C1 segment of cervical spinal cord (tissue), 14 donors: Measurements from ENCODE around the gene CFAP46.
"Not testable (repeated sequence)": the region's sequence is repeated elsewhere in the genome, so short reads cannot be mapped to it uniquely, and the experiment has no call there.

ENCODE experiments used
- DNase-seq, 14 donors: peaks; one replicate each; lab custom pipeline; 2025; lab: John Stamatoyannopoulos, UW

Gene CFAP46

GRCh38 chr10:132776821-132777220 lies 165.5 kb downstream of the CFAP46 start:
- DNase-seq: no peak

- no peak for DNase-seq
These were observed 166.2 kb downstream of the CFAP46 start for GRCh38 chr10:132776186-132776585.

- DNase-seq: peak in 13 of 14 donors; percentile 17 to 83 (median 67)
These were observed 167.2 kb downstream of the CFAP46 start for GRCh38 chr10:132774902-132775863.

- peak in 1 of 14 donors; percentile 57 for DNase-seq
These were observed 168.0 kb downstream of the CFAP46 start for GRCh38 chr10:132774181-132774901.

GRCh38 chr10:132772816-132773215 lies 169.6 kb downstream of the CFAP46 start:
- not testable (repeated sequence) for DNase-seq

GRCh38 chr10:132770061-132771021 lies 172.0 kb downstream of the CFAP46 start:
- DNase-seq: no peak

- DNase-seq: peak in 1 of 14 donors; percentile 68
These were observed 173.8 kb downstream of the CFAP46 start for GRCh38 chr10:132768346-132769248.

GRCh38 chr10:132766291-132766690 lies 176.1 kb downstream of the CFAP46 start:
- DNase-seq: no peak

GRCh38 chr10:132765435-132765834 lies 176.9 kb downstream of the CFAP46 start:
- peak in 5 of 14 donors; percentile 9 to 46 (median 16) for DNase-seq

GRCh38 chr10:132764108-132764507 lies 178.3 kb downstream of the CFAP46 start:
- DNase-seq: no peak

- DNase-seq: no peak
These were observed 178.8 kb downstream of the CFAP46 start for GRCh38 chr10:132763545-132763944.

- DNase-seq: no peak
These were observed 180.1 kb downstream of the CFAP46 start for GRCh38 chr10:132762267-132762666.

- no peak for DNase-seq
These were observed 180.8 kb downstream of the CFAP46 start for GRCh38 chr10:132761395-132762060.

- no peak for DNase-seq
These were observed 183.5 kb downstream of the CFAP46 start for GRCh38 chr10:132758865-132759264.
